Left lung (tissue), 10 donors: ENCODE data around the gene NPDC1. TPM values are rescaled to one million over a fixed set of nuclear protein-coding genes. Genes with fewer than 3 reads are reported as not detected.
"Not testable (repeated sequence)": the region's sequence is repeated elsewhere in the genome, so short reads cannot be mapped to it uniquely, and the experiment has no call there.

ENCODE experiments used
- ATAC-seq: fragments of 200-7000 bp; cut with Tn5 transposase; one replicate; pipeline ENCODE4 v1.9.1; 2020; ENCODE audit warnings: moderate library complexity
- DNase-seq, 4 donors: peaks; one replicate each; pipeline ENCODE4 v3.0.0-alpha.2; 2013 to 2020
- H3K27ac ChIP-seq, 2 donors: fragments of 200-600 bp; sonication (generic) in 1 of 2; one replicate each; pipeline versions ENCODE4 v1.5.0 to v1.8.0; 2020 to 2021
- H3K27me3 ChIP-seq, 2 donors: fragments of 200-600 bp; sonication (generic) in 1 of 2; one replicate each; pipeline versions ENCODE4 v1.5.0 to v1.8.0; 2020 to 2021
- H3K36me3 ChIP-seq, 2 donors: fragments of 200-600 bp; sonication (generic) in 1 of 2; one replicate each; pipeline versions ENCODE4 v1.5.0 to v1.8.0; 2020 to 2021
- H3K4me1 ChIP-seq, 2 donors: fragments of 200-600 bp; one replicate each; pipeline ENCODE4 v1.8.0; 2021
- H3K4me3 ChIP-seq, 2 donors: fragments of 200-600 bp; sonication (generic) in 1 of 2; one replicate each; pipeline versions ENCODE4 v1.5.0 to v1.8.0; 2020 to 2021; ENCODE audit warnings: mild to moderate bottlenecking in 1 of 2
- H3K9me3 ChIP-seq, 2 donors: fragments of 200-600 bp; sonication (generic) in 1 of 2; one replicate each; pipeline versions ENCODE4 v1.5.0 to v1.8.0; 2020 to 2021
- CTCF ChIP-seq, 2 donors: fragments of 200-600 bp; sonication (generic) in 1 of 2; IDR thresholded peaks; one replicate each; pipeline versions ENCODE4 v1.5.0 to v1.8.0; 2021; ENCODE audit warnings: antibody characterized with exemption in 2 of 2
- intact Hi-C, 2 donors: fragments of 100-400 bp; cut with DNase I; formaldehyde crosslinking; loops; one replicate each; pipeline versions ENCODE4 v1.11.2 to v1.14.2; 2022
- polyA plus RNA-seq, 6 donors: library from polyadenylated mRNA; unstranded; fragments of 120-200 nt; gene quantifications; one replicate each; pipeline ENCODE4 v1.2.1, GENCODE V29; 2013; ENCODE audit not compliant: insufficient read length in 6 of 6
- total RNA-seq, 2 donors: library from RNA; stranded (reverse); fragmentation: NEBNext Ultra II Directional; extraction: Animal tissue kit (Norgen Biotek cat#: 25700); gene quantifications; one replicate each; pipeline ENCODE4 v1.2.1, GENCODE V29; 2021
- donor health status: DM: no; HTN: yes; CAD: no.
- donor health status: DM: no; HTN: no; CAD: no.

NPDC1 gene
- total and polyA plus RNA-seq, 8 donors: 24.4 to 105 (median 31.7) TPM

- H3K27ac ChIP-seq, ATAC-seq, H3K4me3 ChIP-seq, H3K9me3 ChIP-seq, DNase-seq, intact Hi-C loops, H3K27me3 ChIP-seq: not testable (repeated sequence)
- TF ChIP-seq CTCF (IDR thresholded peaks at IDR 0.05): peak; percentile 23 to 58
- Histone ChIP-seq H3K36me3 (peaks cover 0 to 11% of the 10 kb centered on the region in 2 donors), H3K4me1 (peaks cover 0 to 22% of the 10 kb centered on the region in 2 donors)
Measured at GRCh38 chr9:137004285-137004684, 41.7 kb downstream of the NPDC1 start.

DNA sequence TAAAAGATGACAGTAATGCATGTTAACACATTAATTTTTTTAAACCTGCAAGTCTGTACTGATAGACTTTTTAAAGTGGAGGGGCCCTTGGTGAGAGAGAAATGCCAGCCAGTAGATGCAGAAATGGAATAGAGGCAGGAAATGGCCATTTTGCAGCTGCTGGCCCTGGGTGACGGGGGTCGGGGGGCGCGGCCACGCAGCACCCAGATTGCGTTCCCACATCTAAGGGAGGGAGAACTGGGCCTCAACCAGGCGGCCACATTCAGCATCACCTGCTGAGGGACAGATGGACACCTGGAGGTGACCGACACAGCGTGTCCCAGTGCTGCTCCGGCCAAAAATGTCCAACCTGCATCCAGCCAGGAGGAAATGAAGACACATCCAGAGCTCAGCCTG lies 43.3 kb downstream of the NPDC1 start:
- H3K27me3 ChIP-seq: no peaks in the 10 kb centered on the region
- H3K9me3 ChIP-seq: peaks cover 0 to 4% of the 10 kb centered on the region in 2 donors
- no peaks in the 10 kb centered on the region for H3K36me3 ChIP-seq
- intact Hi-C loops: no loop called here
- DNase-seq (no peak), ATAC-seq (no peak)
- no peak overlapping the region for H3K27ac ChIP-seq
- peaks cover 0 to 39% of the 10 kb centered on the region in 2 donors for H3K4me1 ChIP-seq
- no peak overlapping the region for H3K4me3 ChIP-seq
- no peak for TF ChIP-seq CTCF (IDR thresholded peaks at IDR 0.05)

GRCh38 chr9:137001857-137002645 lies 43.9 kb downstream of the NPDC1 start:
- Histone ChIP-seq H3K27me3 (peaks cover 0 to 5% of the 10 kb centered on the region in 2 donors), H3K36me3 (no peaks in the 10 kb centered on the region), H3K27ac (no peak overlapping the region), H3K4me3 (no peak overlapping the region), H3K9me3 (peaks cover 0 to 4% of the 10 kb centered on the region in 2 donors), H3K4me1 (peaks cover 0 to 45% of the 10 kb centered on the region in 2 donors)
- DNase-seq: no peak
- ATAC-seq: no peak
- intact Hi-C loops: no loop called here
- TF ChIP-seq CTCF (IDR thresholded peaks at IDR 0.05): no peak

- Histone ChIP-seq H3K4me3 (no peak overlapping the region), H3K27me3 (peaks cover 0 to 19% of the 10 kb centered on the region in 2 donors), H3K4me1 (peaks cover 10 to 62% of the 10 kb centered on the region in 2 donors), H3K9me3 (peaks cover 0 to 3% of the 10 kb centered on the region in 2 donors), H3K36me3 (no peaks in the 10 kb centered on the region), H3K27ac (peak overlapping the region; percentile 39 to 81)
- ATAC-seq (no peak), DNase-seq (no peak)
- intact Hi-C loops: no loop called here
- TF ChIP-seq CTCF (IDR thresholded peaks at IDR 0.05): no peak
Measured at GRCh38 chr9:137000177-137000930, 45.6 kb downstream of the NPDC1 start.

GRCh38 chr9:136997830-136998234 lies 48.1 kb downstream of the NPDC1 start:
- peaks cover 0 to 32% of the 10 kb centered on the region in 2 donors for H3K27me3 ChIP-seq
- H3K4me1 ChIP-seq: peaks cover 23 to 87% of the 10 kb centered on the region in 2 donors
- H3K36me3 ChIP-seq: peaks cover 0 to 19% of the 10 kb centered on the region in 2 donors
- DNase-seq (no peak), ATAC-seq (no peak)
- H3K9me3 ChIP-seq: no peaks in the 10 kb centered on the region
- peak overlapping the region; percentile 33 to 69 for H3K27ac ChIP-seq
- TF ChIP-seq CTCF (IDR thresholded peaks at IDR 0.05): no peak
- intact Hi-C loops: no loop called here
- no peak overlapping the region for H3K4me3 ChIP-seq
